HUES48 (cell line): ENCODE results near the gene BUB1.

ENCODE experiments used
- H3K27ac ChIP-seq: one replicate; pipeline ENCODE4 v1.7.0; 2013; ENCODE audit warnings: low read depth, low read length, inconsistent platforms
- H3K27me3 ChIP-seq: 2 replicates; pipeline ENCODE4 v1.6.1; 2013; ENCODE audit warnings: mild to moderate bottlenecking, low read length; ENCODE audit not compliant: control insufficient read depth, insufficient read depth
- H3K36me3 ChIP-seq: 2 replicates; pipeline ENCODE4 v1.6.1; 2013; ENCODE audit warnings: low read length; ENCODE audit not compliant: control insufficient read depth, insufficient read depth
- H3K4me1 ChIP-seq: 2 replicates; pipeline ENCODE4 v1.6.1; 2013; ENCODE audit warnings: mild to moderate bottlenecking, low read length; ENCODE audit not compliant: control insufficient read depth, insufficient read depth
- H3K4me3 ChIP-seq: 2 replicates; pipeline ENCODE4 v1.5.1; 2013; ENCODE audit warnings: mild to moderate bottlenecking, low read depth, low read length
- H3K9ac ChIP-seq: 2 replicates; pipeline ENCODE4 v1.6.1; 2013; ENCODE audit warnings: mild to moderate bottlenecking, low read depth, low read length, moderate library complexity
- H3K9me3 ChIP-seq: 2 replicates; pipeline ENCODE4 v1.6.1; 2013; ENCODE audit warnings: low read length; ENCODE audit not compliant: control insufficient read depth, insufficient read depth

BUB1 gene

GRCh38 chr2:110655701-110656100 is 22.2 kb downstream of the BUB1 start:
- Histone ChIP-seq H3K4me3 (no peak overlapping the region), H3K27me3 (no peaks in the 10 kb centered on the region), H3K9me3 (no peaks in the 10 kb centered on the region), H3K36me3 (peaks cover 99% of the 10 kb centered on the region), H3K4me1 (no peaks in the 10 kb centered on the region), H3K27ac (no peak overlapping the region), H3K9ac (no peak overlapping the region)

- Histone ChIP-seq H3K27me3 (no peaks in the 10 kb centered on the region), H3K9ac (no peak overlapping the region), H3K27ac (no peak overlapping the region), H3K4me3 (no peak overlapping the region), H3K4me1 (no peaks in the 10 kb centered on the region), H3K9me3 (no peaks in the 10 kb centered on the region), H3K36me3 (peaks cover 99% of the 10 kb centered on the region)
Observed at GRCh38 chr2:110653861-110654260, 24.0 kb downstream of the BUB1 start.

DNA sequence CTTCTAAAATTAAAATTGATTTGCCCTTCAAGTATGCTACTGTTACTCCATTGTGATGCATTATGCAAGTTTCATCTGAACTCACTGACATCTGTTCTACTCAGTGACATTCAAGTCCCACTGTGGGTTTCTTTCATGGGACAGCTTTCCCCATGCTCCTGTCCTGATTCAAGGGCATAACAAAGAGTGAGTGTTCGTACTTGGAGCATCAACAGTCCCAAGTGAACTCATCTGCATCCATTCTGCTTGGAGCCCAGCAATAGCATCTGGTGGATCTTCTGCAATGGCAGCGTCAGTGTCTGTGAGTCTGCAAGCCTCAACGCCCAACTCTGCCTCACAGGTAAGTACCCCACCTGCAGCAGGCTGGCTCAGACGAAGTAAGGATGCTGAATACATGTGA is 27.5 kb downstream of the BUB1 start:
- H3K9ac ChIP-seq, result no peak overlapping the region
- H3K27ac ChIP-seq, result no peak overlapping the region
- no peak overlapping the region for H3K4me3 ChIP-seq
- H3K36me3 ChIP-seq, result peaks cover 99% of the 10 kb centered on the region
- H3K4me1 ChIP-seq, result no peaks in the 10 kb centered on the region
- H3K9me3 ChIP-seq, result no peaks in the 10 kb centered on the region
- H3K27me3 ChIP-seq, result no peaks in the 10 kb centered on the region

- Histone ChIP-seq H3K27ac (no peak overlapping the region), H3K9me3 (no peaks in the 10 kb centered on the region), H3K27me3 (no peaks in the 10 kb centered on the region), H3K9ac (no peak overlapping the region), H3K36me3 (peaks cover 98% of the 10 kb centered on the region), H3K4me3 (no peak overlapping the region), H3K4me1 (no peaks in the 10 kb centered on the region)
Observed at GRCh38 chr2:110647777-110648176, 30.1 kb downstream of the BUB1 start.

- Histone ChIP-seq H3K27ac (no peak overlapping the region), H3K36me3 (peaks cover 98% of the 10 kb centered on the region), H3K27me3 (no peaks in the 10 kb centered on the region), H3K4me1 (no peaks in the 10 kb centered on the region), H3K4me3 (no peak overlapping the region), H3K9ac (no peak overlapping the region), H3K9me3 (no peaks in the 10 kb centered on the region)
Observed at GRCh38 chr2:110645616-110646015, 32.2 kb downstream of the BUB1 start.

- Histone ChIP-seq H3K36me3 (peaks cover 99% of the 10 kb centered on the region), H3K9me3 (no peaks in the 10 kb centered on the region), H3K9ac (no peak overlapping the region), H3K27me3 (no peaks in the 10 kb centered on the region), H3K4me3 (no peak overlapping the region), H3K4me1 (no peaks in the 10 kb centered on the region), H3K27ac (no peak overlapping the region)
Observed at GRCh38 chr2:110644357-110644756, 33.5 kb downstream of the BUB1 start.

GRCh38 chr2:110642360-110642759 is 35.5 kb downstream of the BUB1 start:
- H3K9me3 ChIP-seq, result no peaks in the 10 kb centered on the region
- no peak overlapping the region for H3K27ac ChIP-seq
- H3K36me3 ChIP-seq, result peaks cover 99% of the 10 kb centered on the region
- H3K4me1 ChIP-seq, result no peaks in the 10 kb centered on the region
- H3K27me3 ChIP-seq, result no peaks in the 10 kb centered on the region
- no peak overlapping the region for H3K4me3 ChIP-seq
- H3K9ac ChIP-seq, result no peak overlapping the region

DNA sequence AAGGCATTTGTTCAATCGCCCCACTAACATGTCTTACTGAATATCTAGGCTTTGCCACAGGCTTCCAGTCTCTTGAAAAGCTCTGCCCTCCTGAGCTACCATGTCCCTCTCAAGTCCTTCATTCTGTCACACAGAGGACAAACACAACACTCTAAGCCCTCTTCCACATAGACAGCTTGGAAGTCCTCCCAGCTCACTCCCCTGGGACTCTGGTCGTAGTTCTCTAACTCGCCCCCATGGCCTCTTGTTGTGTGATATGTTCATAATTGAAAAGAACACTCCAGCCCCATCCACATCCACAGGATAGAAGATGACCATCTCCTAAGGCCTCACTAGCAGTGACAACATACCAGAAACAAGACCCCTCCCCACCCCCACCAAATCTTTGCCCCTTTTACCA is 37.9 kb downstream of the BUB1 start:
- Histone ChIP-seq H3K9ac (no peak overlapping the region), H3K4me3 (no peak overlapping the region), H3K9me3 (no peaks in the 10 kb centered on the region), H3K4me1 (no peaks in the 10 kb centered on the region), H3K27ac (no peak overlapping the region), H3K36me3 (peaks cover 85% of the 10 kb centered on the region), H3K27me3 (no peaks in the 10 kb centered on the region)

GRCh38 chr2:110638952-110639695 is 38.7 kb downstream of the BUB1 start:
- Histone ChIP-seq H3K9me3 (no peaks in the 10 kb centered on the region), H3K4me1 (no peaks in the 10 kb centered on the region), H3K36me3 (peaks cover 83% of the 10 kb centered on the region), H3K27me3 (no peaks in the 10 kb centered on the region), H3K4me3 (no peak overlapping the region), H3K27ac (no peak overlapping the region), H3K9ac (no peak overlapping the region)

DNA sequence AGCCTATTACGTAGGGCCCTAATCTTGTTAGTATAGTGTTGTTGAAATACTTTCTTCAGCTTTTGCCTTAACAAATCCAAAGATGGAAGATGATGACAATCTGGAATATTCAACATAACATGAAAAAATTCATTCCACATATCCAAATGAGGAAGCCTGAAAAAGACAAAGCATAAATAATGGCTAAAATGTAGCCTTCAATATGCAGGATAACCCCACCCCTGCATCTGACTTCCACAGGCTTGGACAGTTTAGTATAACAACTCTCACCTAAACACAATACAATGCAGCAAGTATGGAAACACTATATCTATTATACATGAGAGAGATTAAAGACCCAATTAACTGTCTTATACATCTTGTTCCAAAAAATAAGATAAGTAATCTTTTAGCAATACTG is 39.9 kb downstream of the BUB1 start:
- peaks cover 72% of the 10 kb centered on the region for H3K36me3 ChIP-seq
- H3K9me3 ChIP-seq, result no peaks in the 10 kb centered on the region
- H3K4me3 ChIP-seq, result no peak overlapping the region
- no peaks in the 10 kb centered on the region for H3K27me3 ChIP-seq
- no peak overlapping the region for H3K9ac ChIP-seq
- no peak overlapping the region for H3K27ac ChIP-seq
- H3K4me1 ChIP-seq, result no peaks in the 10 kb centered on the region

GRCh38 chr2:110637093-110637492 is 40.8 kb downstream of the BUB1 start:
- no peaks in the 10 kb centered on the region for H3K4me1 ChIP-seq
- H3K9me3 ChIP-seq, result no peaks in the 10 kb centered on the region
- H3K27me3 ChIP-seq, result no peaks in the 10 kb centered on the region
- H3K4me3 ChIP-seq, result no peak overlapping the region
- no peak overlapping the region for H3K27ac ChIP-seq
- no peak overlapping the region for H3K9ac ChIP-seq
- peaks cover 63% of the 10 kb centered on the region for H3K36me3 ChIP-seq
